Mesenchymal stem cell (in vitro differentiated cells and primary cell): ENCODE data around the gene NMT2.

Experiments
- DNase-seq: peaks from one replicate; pipeline ENCODE4 v3.0.0-alpha.2; 2013
- H2AFZ ChIP-seq: one replicate; pipeline ENCODE4 v1.6.1; 2013; ENCODE audit warnings: low read depth, mild to moderate bottlenecking, control low read depth, inconsistent platforms, low read length, moderate library complexity
- H2AK5ac ChIP-seq: 2 replicates; pipeline ENCODE4 v1.6.1; 2013; ENCODE audit warnings: low read length, moderate library complexity, mild to moderate bottlenecking, inconsistent platforms; ENCODE audit not compliant: severe bottlenecking
- H2BK120ac ChIP-seq: one replicate; pipeline ENCODE4 v1.6.1; 2013; ENCODE audit warnings: low read depth, mild to moderate bottlenecking, inconsistent platforms, low read length, moderate library complexity
- H2BK12ac ChIP-seq, 2 experiments: one replicate each; pipeline ENCODE4 v1.6.1; 2013; ENCODE audit warnings: inconsistent platforms in 2 of 2, low read length in 2 of 2, mild to moderate bottlenecking in 2 of 2, moderate library complexity in 2 of 2, control low read depth in 1 of 2
- H2BK15ac ChIP-seq: one replicate; pipeline ENCODE4 v1.6.1; 2013; ENCODE audit warnings: mild to moderate bottlenecking, low read depth, inconsistent platforms; ENCODE audit not compliant: poor library complexity, severe bottlenecking
- H2BK5ac ChIP-seq: 2 replicates; pipeline ENCODE4 v1.6.1; 2013; ENCODE audit warnings: low read depth, mild to moderate bottlenecking, low read length, control low read depth, inconsistent platforms; ENCODE audit not compliant: poor library complexity, severe bottlenecking
- H3K14ac ChIP-seq, 2 experiments: one replicate each; pipeline ENCODE4 v1.6.1; 2013; ENCODE audit warnings: inconsistent platforms in 2 of 2, low read length in 2 of 2, control low read depth in 1 of 2, mild to moderate bottlenecking in 1 of 2, moderate library complexity in 1 of 2
- H3K18ac ChIP-seq, 2 experiments: one replicate each; pipeline ENCODE4 v1.6.1; 2013; ENCODE audit warnings: inconsistent platforms in 2 of 2, low read length in 2 of 2, control low read depth in 1 of 2, low read depth in 1 of 2, mild to moderate bottlenecking in 1 of 2
- H3K23ac ChIP-seq, 2 experiments: one replicate each; pipeline ENCODE4 v1.6.1; 2013; ENCODE audit warnings: inconsistent platforms in 2 of 2, low read length in 2 of 2, mild to moderate bottlenecking in 2 of 2, moderate library complexity in 2 of 2, control low read depth in 1 of 2
- H3K27ac ChIP-seq: 2 replicates; pipeline ENCODE4 v1.5.1; 2013; ENCODE audit warnings: mild to moderate bottlenecking, moderate library complexity, low read length, control low read depth, inconsistent platforms; ENCODE audit not compliant: poor library complexity, severe bottlenecking
- H3K27me3 ChIP-seq, 2 experiments: 2 replicates each; pipeline versions ENCODE4 v1.6.1 to v1.7.0; 2013; ENCODE audit warnings: low read length in 2 of 2, mild to moderate bottlenecking in 2 of 2, moderate library complexity in 2 of 2, control low read depth in 1 of 2, inconsistent platforms in 1 of 2; ENCODE audit not compliant: control insufficient read depth in 1 of 2, insufficient read depth in 1 of 2
- H3K36me3 ChIP-seq, 2 experiments: 2 replicates each; pipeline versions ENCODE4 v1.6.1 to v1.7.0; 2013; ENCODE audit warnings: low read length in 2 of 2, control low read depth in 1 of 2, inconsistent platforms in 1 of 2, low read depth in 1 of 2, mild to moderate bottlenecking in 1 of 2; ENCODE audit not compliant: insufficient read depth in 2 of 2, control insufficient read depth in 1 of 2
- H3K4ac ChIP-seq, 2 experiments: one replicate each; pipeline ENCODE4 v1.6.1; 2013; ENCODE audit warnings: inconsistent platforms in 2 of 2, low read length in 2 of 2, mild to moderate bottlenecking in 2 of 2, moderate library complexity in 2 of 2, control low read depth in 1 of 2, low read depth in 1 of 2
- H3K4me1 ChIP-seq: 2 replicates; pipeline ENCODE4 v1.6.1; 2013; ENCODE audit warnings: low read depth, low read length, control low read depth; ENCODE audit not compliant: control insufficient read depth, insufficient read depth
- H3K4me2 ChIP-seq: 2 replicates; pipeline ENCODE4 v1.6.1; 2013; ENCODE audit warnings: low read length, mild to moderate bottlenecking, inconsistent platforms; ENCODE audit not compliant: poor library complexity, severe bottlenecking
- H3K4me3 ChIP-seq, 2 experiments: 2 replicates each; pipeline versions ENCODE4 v1.5.1 to v1.7.0; 2013; ENCODE audit warnings: low read length in 2 of 2, mild to moderate bottlenecking in 2 of 2, control low read depth in 1 of 2, low read depth in 1 of 2; ENCODE audit not compliant: insufficient read depth in 1 of 2
- H3K79me1 ChIP-seq: replicated peaks from 2 replicates; pipeline ENCODE4 v1.6.1; 2013; ENCODE audit warnings: mild to moderate bottlenecking, control low read depth, low read length, inconsistent platforms; ENCODE audit not compliant: poor library complexity, severe bottlenecking
- H3K9ac ChIP-seq: 2 replicates; pipeline ENCODE4 v1.7.0; 2013; ENCODE audit warnings: mild to moderate bottlenecking, low read length, moderate library complexity
- H3K9me3 ChIP-seq: 2 replicates; pipeline ENCODE4 v1.7.0; 2013; ENCODE audit warnings: mild to moderate bottlenecking, low read length; ENCODE audit not compliant: control insufficient read depth
- H4K8ac ChIP-seq: one replicate; pipeline ENCODE4 v1.6.1; 2013; ENCODE audit warnings: inconsistent platforms, mild to moderate bottlenecking, low read length, moderate library complexity
- H4K91ac ChIP-seq: one replicate; pipeline ENCODE4 v1.6.1; 2013; ENCODE audit warnings: mild to moderate bottlenecking, low read length, inconsistent platforms
- WGBS: methylation state at CpG from one replicate; pipeline ENCODE4 v1.1.7; 2013; ENCODE audit warnings: mixed read lengths; 5-methylcytosine and 5-hydroxymethylcytosine counted together

Gene NMT2

GRCh38 chr10:15167411-15168290, 842 bp downstream of the NMT2 start:
- Histone ChIP-seq H3K27me3 (no peaks in the 10 kb centered on the region), H3K4me1 (peaks cover 5% of the 10 kb centered on the region), H3K4ac (peak overlapping the region in 1 of 2 experiments; percentile 19), H2BK5ac (peak overlapping the region; percentile 84), H3K4me3 (peak overlapping the region; percentile 94 to 99), H4K8ac (no peak overlapping the region), H3K4me2 (peak overlapping the region; percentile 88), H2BK12ac (peak overlapping the region in 1 of 2 experiments; percentile 8), H4K91ac (peak overlapping the region; percentile 83), H2BK15ac (no peak overlapping the region), H3K23ac (peak overlapping the region; percentile 3 to 90), H3K79me1 (peaks cover 2% of the 10 kb centered on the region), H3K36me3 (no peaks in the 10 kb centered on the region), H3K18ac (peak overlapping the region; percentile 89 to 90), H2AK5ac (no peak overlapping the region), H3K9ac (peak overlapping the region; percentile 90), H3K14ac (peak overlapping the region; percentile 57 to 98), H2BK120ac (peak overlapping the region; percentile 49), H3K27ac (peak overlapping the region; percentile 58), H3K9me3 (no peaks in the 10 kb centered on the region), H2AFZ (peak overlapping the region; percentile 72)
- DNase-seq: peak; percentile 70
- 0% methylated on average over 32 of the region's 54 CpGs for WGBS

- H4K91ac ChIP-seq: no peak overlapping the region
- no peak overlapping the region for H2BK12ac ChIP-seq
- peak overlapping the region; percentile 79 for H3K4me2 ChIP-seq
- WGBS: 89% methylated on average over 2 of the region's 2 CpGs
- H4K8ac ChIP-seq: no peak overlapping the region
- H3K9ac ChIP-seq: peak overlapping the region; percentile 90
- H2BK120ac ChIP-seq: no peak overlapping the region
- no peaks in the 10 kb centered on the region for H3K9me3 ChIP-seq
- H3K23ac ChIP-seq: no peak overlapping the region
- no peak overlapping the region for H3K4ac ChIP-seq
- no peak overlapping the region for H2BK15ac ChIP-seq
- peak overlapping the region in 1 of 2 experiments; percentile 94 for H3K4me3 ChIP-seq
- H3K4me1 ChIP-seq: peaks cover 5% of the 10 kb centered on the region
- H3K14ac ChIP-seq: no peak overlapping the region
- H3K36me3 ChIP-seq: no peaks in the 10 kb centered on the region
- no peak overlapping the region for H3K18ac ChIP-seq
- no peak overlapping the region for H2BK5ac ChIP-seq
- H2AFZ ChIP-seq: no peak overlapping the region
- no peak overlapping the region for H3K27ac ChIP-seq
- H2AK5ac ChIP-seq: no peak overlapping the region
- no peak for DNase-seq
- H3K79me1 ChIP-seq: peaks cover 2% of the 10 kb centered on the region
- H3K27me3 ChIP-seq: no peaks in the 10 kb centered on the region
Observed at GRCh38 chr10:15166325-15166724, 2.2 kb downstream of the NMT2 start.

- Histone ChIP-seq H3K18ac (no peak overlapping the region), H3K4me1 (no peaks in the 10 kb centered on the region), H3K23ac (no peak overlapping the region), H4K8ac (no peak overlapping the region), H3K27ac (no peak overlapping the region), H3K36me3 (peaks cover 0 to 4% of the 10 kb centered on the region in 2 experiments), H3K79me1 (peaks cover 22% of the 10 kb centered on the region), H3K9me3 (no peaks in the 10 kb centered on the region), H3K14ac (no peak overlapping the region), H4K91ac (no peak overlapping the region), H2AK5ac (no peak overlapping the region), H3K9ac (no peak overlapping the region), H3K27me3 (no peaks in the 10 kb centered on the region), H2BK12ac (no peak overlapping the region), H2BK120ac (no peak overlapping the region), H3K4me2 (no peak overlapping the region), H2BK15ac (no peak overlapping the region), H3K4me3 (no peak overlapping the region), H3K4ac (no peak overlapping the region), H2BK5ac (no peak overlapping the region), H2AFZ (no peak overlapping the region)
- WGBS: no CpG with 5 or more reads among the region's 2 CpGs
- DNase-seq: peak; percentile 20
Observed at GRCh38 chr10:15163253-15163828, 5.2 kb downstream of the NMT2 start.

- peaks cover 38% of the 10 kb centered on the region for H3K79me1 ChIP-seq
- H4K8ac ChIP-seq: no peak overlapping the region
- no peak overlapping the region for H3K4me2 ChIP-seq
- H3K23ac ChIP-seq: no peak overlapping the region
- H3K4me1 ChIP-seq: peaks cover 3% of the 10 kb centered on the region
- no peak overlapping the region for H3K18ac ChIP-seq
- H2BK120ac ChIP-seq: no peak overlapping the region
- H3K14ac ChIP-seq: no peak overlapping the region
- H2AFZ ChIP-seq: no peak overlapping the region
- H4K91ac ChIP-seq: no peak overlapping the region
- no peak overlapping the region for H2BK12ac ChIP-seq
- peaks cover 3 to 6% of the 10 kb centered on the region in 2 experiments for H3K36me3 ChIP-seq
- H3K4ac ChIP-seq: no peak overlapping the region
- no peak overlapping the region for H3K4me3 ChIP-seq
- H3K9ac ChIP-seq: no peak overlapping the region
- H3K27ac ChIP-seq: no peak overlapping the region
- no peak for DNase-seq
- H3K9me3 ChIP-seq: no peaks in the 10 kb centered on the region
- no peak overlapping the region for H2BK15ac ChIP-seq
- H2BK5ac ChIP-seq: no peak overlapping the region
- no peaks in the 10 kb centered on the region for H3K27me3 ChIP-seq
- H2AK5ac ChIP-seq: peak overlapping the region; percentile 10
Observed at GRCh38 chr10:15158972-15159371, 9.5 kb downstream of the NMT2 start.
